Measurements from ENCODE around the gene IP6K1. TPM values are rescaled to one million over a fixed set of nuclear protein-coding genes. Genes with fewer than 3 reads are reported as not detected.

The IP6K1 gene
- total and polyA plus RNA-seq, 10 donors, result 8.6 to 56.0 (median 46.4) TPM

GRCh38 chr3:49803465-49804140, 17.3 kb upstream of the IP6K1 start:
- intact Hi-C loops (cut with DNase I; ENCODE audit: low total_unique reads), result loop anchor here (5.0 kb wide), 1 partner anchor 34 kb away; no protein-coding TSS in a partner anchor
- H3K27me3 ChIP-seq (replicated peaks in 1 of 7), result no peaks in the 10 kb centered on the region
- H3K36me3 ChIP-seq, result peaks cover 0 to 16% (median under 1%) of the 10 kb centered on the region in 6 donors
- peak overlapping the region; percentile 82 to 97 (median 93) for H3K27ac ChIP-seq
- peak overlapping the region; percentile 76 to 97 (median 88) for H3K4me3 ChIP-seq
- TF ChIP-seq POLR2A (IDR thresholded peaks at IDR 0.05) (no peak), POLR2AphosphoS5 (IDR thresholded peaks at IDR 0.05) (peak in 2 of 3 donors; percentile 2 to 4)
- TF ChIP-seq, protein P1, sequence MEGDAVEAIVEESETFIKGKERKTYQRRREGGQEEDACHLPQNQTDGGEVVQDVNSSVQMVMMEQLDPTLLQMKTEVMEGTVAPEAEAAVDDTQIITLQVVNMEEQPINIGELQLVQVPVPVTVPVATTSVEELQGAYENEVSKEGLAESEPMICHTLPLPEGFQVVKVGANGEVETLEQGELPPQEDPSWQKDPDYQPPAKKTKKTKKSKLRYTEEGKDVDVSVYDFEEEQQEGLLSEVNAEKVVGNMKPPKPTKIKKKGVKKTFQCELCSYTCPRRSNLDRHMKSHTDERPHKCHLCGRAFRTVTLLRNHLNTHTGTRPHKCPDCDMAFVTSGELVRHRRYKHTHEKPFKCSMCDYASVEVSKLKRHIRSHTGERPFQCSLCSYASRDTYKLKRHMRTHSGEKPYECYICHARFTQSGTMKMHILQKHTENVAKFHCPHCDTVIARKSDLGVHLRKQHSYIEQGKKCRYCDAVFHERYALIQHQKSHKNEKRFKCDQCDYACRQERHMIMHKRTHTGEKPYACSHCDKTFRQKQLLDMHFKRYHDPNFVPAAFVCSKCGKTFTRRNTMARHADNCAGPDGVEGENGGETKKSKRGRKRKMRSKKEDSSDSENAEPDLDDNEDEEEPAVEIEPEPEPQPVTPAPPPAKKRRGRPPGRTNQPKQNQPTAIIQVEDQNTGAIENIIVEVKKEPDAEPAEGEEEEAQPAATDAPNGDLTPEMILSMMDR (IDR thresholded peaks at IDR 0.05 in 8 of 11, conservative IDR thresholded peaks at IDR 0.05 in 3 of 11), result peak in 3 of 11 experiments; percentile 16 to 27 (median 19)
- H3K4me1 ChIP-seq, result peaks cover 42 to 65% (median 58%) of the 10 kb centered on the region in 6 donors
- H3K9me3 ChIP-seq, result no peaks in the 10 kb centered on the region
- WGBS, 5 donors, result 0 to 1% (median 1%) methylated on average over 19 to 41 of the region's 41 CpGs
- DNase-seq, result peak; percentile 90

DNA sequence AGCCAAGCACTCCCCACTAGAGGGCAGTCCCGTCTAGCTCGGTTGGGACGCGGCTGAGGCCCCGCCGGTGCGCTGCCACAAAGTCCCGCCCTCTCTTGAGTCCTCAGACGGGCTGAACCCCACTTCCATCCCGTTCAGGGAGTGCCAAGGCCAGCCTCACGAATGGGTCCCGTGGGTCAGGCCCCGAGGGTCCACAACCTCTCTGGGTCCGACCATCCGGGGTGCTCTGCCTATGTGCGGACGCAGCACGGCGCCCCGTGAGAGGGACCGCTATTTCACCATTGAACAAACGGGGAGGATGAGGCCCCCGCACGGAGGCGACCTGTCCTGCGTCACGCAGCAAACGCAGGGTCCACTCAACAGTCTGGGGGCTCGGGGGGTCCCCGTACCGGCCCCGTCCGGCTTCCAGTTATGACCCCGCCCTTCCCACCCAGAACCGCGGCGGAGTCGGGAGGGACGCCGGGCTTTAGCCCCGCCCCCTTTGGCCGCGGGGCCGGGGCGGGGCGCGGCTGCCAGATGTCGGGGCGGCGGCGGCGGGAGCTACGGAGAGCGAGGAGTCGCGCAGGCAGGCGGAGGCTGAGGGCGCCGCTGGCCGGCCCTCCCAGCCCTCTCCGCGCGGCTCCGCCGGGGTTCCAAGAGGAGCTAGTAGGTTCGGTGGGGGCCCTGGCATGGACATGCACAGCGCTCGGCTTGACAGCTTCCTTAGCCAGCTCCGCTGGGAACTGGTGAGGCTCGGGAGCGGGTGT, 16.6 kb upstream of the IP6K1 start, which contains the start of gene INKA1:
Gene INKA1, plus strand, starts transcription at position 543 of the 746 bp plus-strand sequence. Its CDS starts 132 bp downstream, at position 675.
- Histone ChIP-seq H3K4me1 (peaks cover 41 to 58% (median 51%) of the 10 kb centered on the region in 6 donors), H3K27me3 (replicated peaks in 1 of 7) (no peaks in the 10 kb centered on the region), H3K27ac (peak within 1 kb of the TSS; percentile 82 to 97 (median 93)), H3K4me3 (peak within 1 kb of the TSS; percentile 76 to 97 (median 88)), H3K36me3 (peaks cover 0 to 9% (median 0%) of the 10 kb centered on the region in 6 donors), H3K9me3 (no peaks in the 10 kb centered on the region)
- peak; percentile 75 to 85 (median 82) for TF ChIP-seq POLR2AphosphoS5 (IDR thresholded peaks at IDR 0.05)
- TF ChIP-seq POLR2A (IDR thresholded peaks at IDR 0.05), result peak in 1 of 3 donors; percentile 39
- TF ChIP-seq, protein P1 (IDR thresholded peaks at IDR 0.05 in 8 of 11, conservative IDR thresholded peaks at IDR 0.05 in 3 of 11), result peak in 9 of 11 experiments; percentile 3 to 97 (median 94)
- 0 to 1% (median 0%) methylated on average over 38 to 71 of the region's 71 CpGs for WGBS, 5 donors
- DNase-seq, result peak; percentile 99
- intact Hi-C loops (cut with DNase I; ENCODE audit: low total_unique reads), result loop anchor here (5.0 kb wide), 1 partner anchor 34 kb away; no protein-coding TSS in a partner anchor

- Histone ChIP-seq H3K9me3 (no peaks in the 10 kb centered on the region), H3K36me3 (no peaks in the 10 kb centered on the region), H3K27ac (no peak overlapping the region), H3K4me1 (peaks cover 23 to 40% (median 34%) of the 10 kb centered on the region in 6 donors), H3K27me3 (replicated peaks in 1 of 7) (no peaks in the 10 kb centered on the region), H3K4me3 (no peak overlapping the region)
- DNase-seq, result no peak
- WGBS, 5 donors, result 87 to 96% (median 96%) methylated on average over 2 of the region's 2 CpGs
- TF ChIP-seq POLR2AphosphoS5 (IDR thresholded peaks at IDR 0.05) (no peak), POLR2A (IDR thresholded peaks at IDR 0.05) (no peak)
- TF ChIP-seq, protein P1 (IDR thresholded peaks at IDR 0.05 in 8 of 11, conservative IDR thresholded peaks at IDR 0.05 in 3 of 11), result no peak
- intact Hi-C loops (cut with DNase I; ENCODE audit: low total_unique reads), result loop anchor here (5.0 kb wide), 1 partner anchor 36 kb away; no protein-coding TSS in a partner anchor
These were observed 14.8 kb upstream of the IP6K1 start for GRCh38 chr3:49801160-49801559.
